ENCODE measurements around the gene FAM241A.
"Not testable (repeated sequence)": the region's sequence is repeated elsewhere in the genome, so short reads cannot be mapped to it uniquely, and the experiment has no call there.

FAM241A gene

DNA sequence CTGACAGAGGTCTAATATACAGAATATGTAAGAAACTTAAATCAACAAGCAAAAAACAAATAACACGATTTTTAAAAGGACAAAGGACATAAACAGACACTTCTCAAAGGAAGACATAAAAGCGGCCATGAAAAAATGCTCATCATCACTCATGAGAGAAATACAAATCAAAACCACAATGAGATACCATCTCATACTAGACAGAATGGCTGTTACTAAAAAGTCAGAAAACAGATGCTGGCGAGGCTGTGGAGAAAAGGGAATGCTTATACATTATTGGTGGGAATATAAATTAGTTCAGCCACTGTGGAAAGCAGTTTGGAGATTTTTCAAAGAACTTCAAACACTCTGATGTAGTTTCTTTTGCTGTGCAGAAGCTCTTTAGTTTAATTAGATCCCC, 33.5 kb downstream of the FAM241A start:
- H3K4me3 ChIP-seq (ENCODE audit: control insufficient read depth in 1 of 7, extremely low read depth in 1 of 7, insufficient read depth in 4 of 7, low read depth in 2 of 7, low read length in 6 of 7); DNase-seq; H3K27me3 ChIP-seq (replicated peaks in 2 of 5; ENCODE audit: control insufficient read depth in 4 of 5, insufficient read depth in 5 of 5, low read length in 4 of 5); CTCF ChIA-PET; H3K9me3 ChIP-seq (ENCODE audit: control extremely low read depth in 1 of 5, control insufficient read depth in 4 of 5, insufficient read depth in 2 of 5, low read depth in 1 of 5, low read length in 4 of 5); POLR2A ChIA-PET; H3K27ac ChIP-seq (ENCODE audit: insufficient read depth in 1 of 2, low read depth in 1 of 2, low read length in 2 of 2, poor library complexity in 1 of 2, severe bottlenecking in 2 of 2); H3K36me3 ChIP-seq (ENCODE audit: control insufficient read depth in 4 of 4, insufficient read depth in 4 of 4, low read length in 3 of 4): not testable (repeated sequence)
- 86% methylated on average over 1 of the region's 3 CpGs for WGBS (ENCODE audit: insufficient coverage)
- peaks cover 0 to 13% (median 3%) of the 10 kb centered on the region in 4 experiments for H3K4me1 ChIP-seq (ENCODE audit: control extremely low read depth in 1 of 4, control insufficient read depth in 4 of 4, insufficient read depth in 4 of 4, low read length in 3 of 4)

DNA sequence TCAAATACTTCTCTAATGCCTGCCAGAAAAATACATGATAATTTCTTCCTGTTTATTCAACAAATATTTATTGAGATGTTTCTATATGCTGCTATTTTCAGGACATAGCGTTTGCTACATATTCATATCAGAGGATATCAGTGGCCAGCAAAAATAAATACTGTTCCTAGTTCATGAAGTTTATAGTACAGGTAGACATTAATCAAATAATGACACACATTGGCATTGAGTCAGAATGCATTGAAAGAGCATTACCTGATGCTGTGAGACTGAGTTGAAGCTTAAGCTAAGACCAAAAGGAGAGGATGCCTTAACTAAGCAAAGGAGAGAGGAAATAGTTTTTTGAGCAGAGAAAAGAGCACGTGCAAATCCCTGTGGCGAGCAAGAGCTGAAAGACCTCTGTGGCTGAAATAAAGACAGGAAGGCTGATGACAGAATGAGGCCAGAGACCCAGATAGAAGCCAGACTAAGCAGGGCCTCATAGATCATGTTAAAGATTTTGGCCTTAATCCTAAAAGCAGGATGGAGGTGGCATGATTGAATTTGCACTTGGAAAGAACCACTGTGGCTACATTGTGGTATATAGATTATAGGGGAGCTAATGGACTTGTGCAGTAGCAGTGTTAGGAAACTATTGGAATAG, 36.2 kb downstream of the FAM241A start:
- DNase-seq, result no peak
- Histone ChIP-seq H3K27ac (ENCODE audit: insufficient read depth in 1 of 2, low read depth in 1 of 2, low read length in 2 of 2, poor library complexity in 1 of 2, severe bottlenecking in 2 of 2) (no peak overlapping the region), H3K4me3 (ENCODE audit: control insufficient read depth in 1 of 7, extremely low read depth in 1 of 7, insufficient read depth in 4 of 7, low read depth in 2 of 7, low read length in 6 of 7) (no peak overlapping the region), H3K4me1 (ENCODE audit: control extremely low read depth in 1 of 4, control insufficient read depth in 4 of 4, insufficient read depth in 4 of 4, low read length in 3 of 4) (peaks cover 0 to 8% (median 1%) of the 10 kb centered on the region in 4 experiments), H3K27me3 (replicated peaks in 2 of 5; ENCODE audit: control insufficient read depth in 4 of 5, insufficient read depth in 5 of 5, low read length in 4 of 5) (no peaks in the 10 kb centered on the region), H3K36me3 (ENCODE audit: control insufficient read depth in 4 of 4, insufficient read depth in 4 of 4, low read length in 3 of 4) (peaks cover under 1 to 7% (median 3%) of the 10 kb centered on the region in 4 experiments), H3K9me3 (ENCODE audit: control extremely low read depth in 1 of 5, control insufficient read depth in 4 of 5, insufficient read depth in 2 of 5, low read depth in 1 of 5, low read length in 4 of 5) (no peaks in the 10 kb centered on the region)
- WGBS (ENCODE audit: insufficient coverage), result 92% methylated on average over 2 of the region's 3 CpGs
- ChIA-PET CTCF (interaction anchor here (1.0 to 2.8 kb wide), 5 partner anchors 9 to 82 kb away, joined by 3 to 7 read pairs (median 4); no protein-coding TSS in a partner anchor), POLR2A (no interaction called here)

DNA sequence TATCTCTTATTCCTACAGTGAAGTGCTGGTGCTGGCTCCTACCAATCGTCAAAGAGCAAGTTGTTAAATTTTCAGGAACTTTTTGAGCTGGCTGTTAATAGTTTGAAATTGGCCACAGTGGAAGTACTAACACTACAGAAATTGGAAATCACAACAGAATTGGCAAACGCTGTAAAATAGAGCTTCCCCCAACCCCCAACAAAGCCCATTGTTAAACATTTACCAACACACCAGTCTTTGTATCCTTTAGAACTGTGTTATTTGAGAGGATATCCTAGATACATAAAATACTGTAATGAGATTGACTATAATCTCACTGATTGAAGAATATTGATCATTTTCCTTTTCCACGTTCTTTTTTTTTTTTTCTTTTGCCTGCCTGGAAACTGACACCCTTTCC, 37.4 kb downstream of the FAM241A start:
- Histone ChIP-seq H3K9me3 (ENCODE audit: control extremely low read depth in 1 of 5, control insufficient read depth in 4 of 5, insufficient read depth in 2 of 5, low read depth in 1 of 5, low read length in 4 of 5) (no peaks in the 10 kb centered on the region), H3K4me3 (ENCODE audit: control insufficient read depth in 1 of 7, extremely low read depth in 1 of 7, insufficient read depth in 4 of 7, low read depth in 2 of 7, low read length in 6 of 7) (no peak overlapping the region), H3K27me3 (replicated peaks in 2 of 5; ENCODE audit: control insufficient read depth in 4 of 5, insufficient read depth in 5 of 5, low read length in 4 of 5) (no peaks in the 10 kb centered on the region), H3K36me3 (ENCODE audit: control insufficient read depth in 4 of 4, insufficient read depth in 4 of 4, low read length in 3 of 4) (peaks cover 3 to 12% (median 5%) of the 10 kb centered on the region in 4 experiments), H3K4me1 (ENCODE audit: control extremely low read depth in 1 of 4, control insufficient read depth in 4 of 4, insufficient read depth in 4 of 4, low read length in 3 of 4) (peaks cover 0 to 4% (median 0%) of the 10 kb centered on the region in 4 experiments), H3K27ac (ENCODE audit: insufficient read depth in 1 of 2, low read depth in 1 of 2, low read length in 2 of 2, poor library complexity in 1 of 2, severe bottlenecking in 2 of 2) (no peak overlapping the region)
- no peak for DNase-seq
- POLR2A ChIA-PET, result no interaction called here
- CTCF ChIA-PET, result interaction anchor here (1.0 to 2.8 kb wide), 4 partner anchors 7 to 83 kb away, joined by 3 to 7 read pairs (median 5); no protein-coding TSS in a partner anchor
- no CpG with 5 or more reads among the region's 3 CpGs for WGBS (ENCODE audit: insufficient coverage)

- H3K4me1 ChIP-seq (ENCODE audit: control extremely low read depth in 1 of 4, control insufficient read depth in 4 of 4, insufficient read depth in 4 of 4, low read length in 3 of 4), result peaks cover 0 to 4% (median 0%) of the 10 kb centered on the region in 4 experiments
- ChIA-PET POLR2A (no interaction called here), CTCF (interaction anchor here (0.9 to 1.7 kb wide), 4 partner anchors 40 to 84 kb away, joined by 3 to 7 read pairs (median 3); no protein-coding TSS in a partner anchor)
- no peak overlapping the region for H3K27ac ChIP-seq (ENCODE audit: insufficient read depth in 1 of 2, low read depth in 1 of 2, low read length in 2 of 2, poor library complexity in 1 of 2, severe bottlenecking in 2 of 2)
- no peaks in the 10 kb centered on the region for H3K9me3 ChIP-seq (ENCODE audit: control extremely low read depth in 1 of 5, control insufficient read depth in 4 of 5, insufficient read depth in 2 of 5, low read depth in 1 of 5, low read length in 4 of 5)
- peak in 2 of 3 donors; percentile 16 to 40 for DNase-seq
- WGBS (ENCODE audit: insufficient coverage), result no CpG with 5 or more reads among the region's 2 CpGs
- H3K4me3 ChIP-seq (ENCODE audit: control insufficient read depth in 1 of 7, extremely low read depth in 1 of 7, insufficient read depth in 4 of 7, low read depth in 2 of 7, low read length in 6 of 7), result no peak overlapping the region
- peaks cover 3 to 12% (median 5%) of the 10 kb centered on the region in 4 experiments for H3K36me3 ChIP-seq (ENCODE audit: control insufficient read depth in 4 of 4, insufficient read depth in 4 of 4, low read length in 3 of 4)
- no peaks in the 10 kb centered on the region for H3K27me3 ChIP-seq (replicated peaks in 2 of 5; ENCODE audit: control insufficient read depth in 4 of 5, insufficient read depth in 5 of 5, low read length in 4 of 5)
Measured at GRCh38 chr4:112183252-112183651, 38.0 kb downstream of the FAM241A start.

GRCh38 chr4:112184438-112184837, 39.2 kb downstream of the FAM241A start:
- CTCF ChIA-PET, result interaction anchor here (1.2 to 1.4 kb wide), 2 partner anchors 10 to 41 kb away, joined by 3 read pairs; no protein-coding TSS in a partner anchor
- H3K4me1 ChIP-seq (ENCODE audit: control extremely low read depth in 1 of 4, control insufficient read depth in 4 of 4, insufficient read depth in 4 of 4, low read length in 3 of 4), result peaks cover 0 to 4% (median 0%) of the 10 kb centered on the region in 4 experiments
- no peak overlapping the region for H3K4me3 ChIP-seq (ENCODE audit: control insufficient read depth in 1 of 7, extremely low read depth in 1 of 7, insufficient read depth in 4 of 7, low read depth in 2 of 7, low read length in 6 of 7)
- H3K27ac ChIP-seq (ENCODE audit: insufficient read depth in 1 of 2, low read depth in 1 of 2, low read length in 2 of 2, poor library complexity in 1 of 2, severe bottlenecking in 2 of 2), result no peak overlapping the region
- WGBS (ENCODE audit: insufficient coverage), result no CpG with 5 or more reads among the region's 1 CpG
- POLR2A ChIA-PET, result no interaction called here
- no peak for DNase-seq
- H3K36me3 ChIP-seq (ENCODE audit: control insufficient read depth in 4 of 4, insufficient read depth in 4 of 4, low read length in 3 of 4), result peaks cover 3 to 12% (median 5%) of the 10 kb centered on the region in 4 experiments
- no peaks in the 10 kb centered on the region for H3K9me3 ChIP-seq (ENCODE audit: control extremely low read depth in 1 of 5, control insufficient read depth in 4 of 5, insufficient read depth in 2 of 5, low read depth in 1 of 5, low read length in 4 of 5)
- H3K27me3 ChIP-seq (replicated peaks in 2 of 5; ENCODE audit: control insufficient read depth in 4 of 5, insufficient read depth in 5 of 5, low read length in 4 of 5), result no peaks in the 10 kb centered on the region

- Histone ChIP-seq H3K27ac (ENCODE audit: insufficient read depth in 1 of 2, low read depth in 1 of 2, low read length in 2 of 2, poor library complexity in 1 of 2, severe bottlenecking in 2 of 2) (no peak overlapping the region), H3K4me3 (ENCODE audit: control insufficient read depth in 1 of 7, extremely low read depth in 1 of 7, insufficient read depth in 4 of 7, low read depth in 2 of 7, low read length in 6 of 7) (no peak overlapping the region), H3K4me1 (ENCODE audit: control extremely low read depth in 1 of 4, control insufficient read depth in 4 of 4, insufficient read depth in 4 of 4, low read length in 3 of 4) (peaks cover 0 to 4% (median 0%) of the 10 kb centered on the region in 4 experiments), H3K27me3 (replicated peaks in 2 of 5; ENCODE audit: control insufficient read depth in 4 of 5, insufficient read depth in 5 of 5, low read length in 4 of 5) (no peaks in the 10 kb centered on the region), H3K36me3 (ENCODE audit: control insufficient read depth in 4 of 4, insufficient read depth in 4 of 4, low read length in 3 of 4) (peaks cover 3 to 12% (median 5%) of the 10 kb centered on the region in 4 experiments), H3K9me3 (ENCODE audit: control extremely low read depth in 1 of 5, control insufficient read depth in 4 of 5, insufficient read depth in 2 of 5, low read depth in 1 of 5, low read length in 4 of 5) (no peaks in the 10 kb centered on the region)
- no CpG with 5 or more reads among the region's 2 CpGs for WGBS (ENCODE audit: insufficient coverage)
- POLR2A ChIA-PET, result no interaction called here
- CTCF ChIA-PET, result interaction anchor here (1.0 to 1.5 kb wide), 3 partner anchors 11 to 86 kb away, joined by 3 to 4 read pairs (median 3); no protein-coding TSS in a partner anchor
- DNase-seq, result no peak
Measured at GRCh38 chr4:112185334-112185733, 40.1 kb downstream of the FAM241A start.
